K562 (cell line): Measurements from ENCODE around the gene LRRIQ1. TPM values are rescaled to one million over a fixed set of nuclear protein-coding genes. Genes with fewer than 3 reads are reported as not detected.

Source experiments
- ATAC-seq: fragments of 200-7000 bp; cut with Tn5 transposase; 3 replicates; pipeline ENCODE4 v1.9.1; 2020; ENCODE audit warnings: moderate library complexity
- BruUV-seq: library from RNA; stranded (reverse); fragments of 400-500 nt; replicated peaks from 2 replicates; lab custom pipeline; 2021; lab: Mats Ljungman, UMichigan
- CTCF ChIA-PET: fragments of 300-600 bp; formaldehyde crosslinking; extraction: SDS; loops from one replicate; lab custom pipeline; 2021; ENCODE audit warnings: low intra/inter-chr PET ratio; lab: Yijun Ruan, JAX
- POLR2A ChIA-PET: fragments of 300-600, 350-650 bp; sonication (Branson Sonifier 250); formaldehyde crosslinking; extraction: SDS; loops from one replicate; lab custom pipeline; 2021; ENCODE audit warnings: antibody characterized with exemption, inconsistent platforms; lab: Yijun Ruan, JAX
- DNase-seq, 4 experiments: peaks; one replicate each; pipeline versions ENCODE4 v3.0.0 to v3.0.0-alpha.2; 2011 to 2018; ENCODE audit warnings: low spot score in 3 of 4, mixed read lengths in 3 of 4; ENCODE audit errors: extremely low read depth in 1 of 4
- FAIRE-seq: peaks from 2 replicates; lab custom pipeline; 2011; peaks lifted over from hg19 to GRCh38; lab: Jason Lieb, UNC
- H2AFZ ChIP-seq: 2 replicates; pipeline ENCODE4 v1.6.0; 2011; ENCODE audit warnings: low read depth, low read length, control low read depth, inconsistent platforms
- H3K27ac ChIP-seq: fragments of 200-600 bp; 3 replicates; pipeline ENCODE4 v1.8.0; 2011; ENCODE audit warnings: low read depth, mild to moderate bottlenecking, control low read depth, inconsistent platforms, low read length, moderate library complexity, mixed read lengths; ENCODE audit errors: extremely low read depth
- H3K27me3 ChIP-seq, 2 experiments: fragments of 300-600 bp in 1 of 2; 2 replicates in 1 of 2; 3 replicates in 1 of 2; pipeline versions ENCODE4 v1.6.0 to v1.8.0; 2011; ENCODE audit warnings: inconsistent platforms in 2 of 2, low read length in 2 of 2, mild to moderate bottlenecking in 1 of 2, mixed read lengths in 1 of 2, moderate library complexity in 1 of 2; ENCODE audit not compliant: control insufficient read depth in 2 of 2, insufficient read depth in 2 of 2
- H3K36me3 ChIP-seq: fragments of 300-600 bp; 3 replicates; pipeline ENCODE4 v1.8.0; 2011; ENCODE audit warnings: mild to moderate bottlenecking, low read length, inconsistent platforms; ENCODE audit not compliant: control insufficient read depth, insufficient read depth
- H3K4me1 ChIP-seq, 2 experiments: fragments of 200-600 bp in 1 of 2; replicated peaks in 1 of 2; 2 replicates in 1 of 2; 3 replicates in 1 of 2; pipeline versions ENCODE4 v1.5.1 to v1.8.0; 2011; ENCODE audit warnings: inconsistent platforms in 2 of 2, low read length in 2 of 2, mild to moderate bottlenecking in 1 of 2, mixed read lengths in 1 of 2, moderate library complexity in 1 of 2; ENCODE audit not compliant: control insufficient read depth in 2 of 2, insufficient read depth in 2 of 2
- H3K4me2 ChIP-seq: 2 replicates; pipeline ENCODE4 v1.6.1; 2011; ENCODE audit warnings: low read length, control low read depth, inconsistent platforms, mixed read lengths; ENCODE audit not compliant: insufficient read depth
- H3K4me3 ChIP-seq: fragments of 200-600 bp; sonication (generic), shearing (Covaris generic); 2 replicates; pipeline ENCODE4 v1.5.1; 2016; ENCODE audit warnings: control low read depth, inconsistent platforms
- H3K79me2 ChIP-seq: fragments of 200-600 bp; 3 replicates; pipeline ENCODE4 v1.8.0; 2011; ENCODE audit warnings: low read length, inconsistent platforms; ENCODE audit not compliant: control insufficient read depth, insufficient read depth
- H3K9ac ChIP-seq, 2 experiments: 2 replicates each; pipeline versions ENCODE4 v1.6.0 to v1.6.1; 2011; ENCODE audit warnings: low read depth in 2 of 2, low read length in 2 of 2, control low read depth in 1 of 2, inconsistent platforms in 1 of 2, mild to moderate bottlenecking in 1 of 2, mixed read lengths in 1 of 2; ENCODE audit not compliant: insufficient read depth in 1 of 2
- H3K9me1 ChIP-seq: one replicate; pipeline ENCODE4 v1.6.0; 2011; ENCODE audit warnings: inconsistent platforms, mild to moderate bottlenecking, low read length, moderate library complexity; ENCODE audit not compliant: control insufficient read depth, insufficient read depth
- H3K9me3 ChIP-seq: replicated peaks from 2 replicates; pipeline ENCODE4 v1.5.1; 2011; ENCODE audit warnings: low read depth, low read length, inconsistent platforms; ENCODE audit not compliant: control insufficient read depth, insufficient read depth
- H4K20me1 ChIP-seq: replicated peaks from 2 replicates; pipeline ENCODE4 v1.6.1; 2011; ENCODE audit warnings: low read length, inconsistent platforms, mixed read lengths; ENCODE audit not compliant: control insufficient read depth, insufficient read depth
- HDAC2 ChIP-seq: fragments of 450-650 bp; IDR thresholded peaks from 2 replicates; pipeline ENCODE4 v1.6.1; 2016; ENCODE audit warnings: mild to moderate bottlenecking
- MTA2 ChIP-seq: fragments of 450-650 bp; IDR thresholded peaks from 2 replicates; pipeline ENCODE4 v1.6.1; 2016; ENCODE audit warnings: low read depth
- NR1H2 ChIP-seq: sonication (generic); formaldehyde crosslinking; IDR thresholded peaks from 2 replicates; pipeline ENCODE4 v1.4.0; 2020; ENCODE audit warnings: mild to moderate bottlenecking, missing genetic modification reagents
- SMARCC2 ChIP-seq: fragments of 450-650 bp; IDR thresholded peaks from 2 replicates; pipeline ENCODE4 v1.6.1; 2017; ENCODE audit warnings: antibody characterized with exemption, moderate library complexity, mild to moderate bottlenecking, low read depth
- WHSC1 ChIP-seq: IDR thresholded peaks from one replicate; pipeline ENCODE4 v1.6.1; 2012; ENCODE audit warnings: low read length, control low read depth, inconsistent platforms
- ZKSCAN1 ChIP-seq: fragments of 150-350 bp; IDR thresholded peaks from 2 replicates; pipeline ENCODE4 v1.6.1; 2016; ENCODE audit warnings: low read depth, low read length
- ZNF253 ChIP-seq: fragments of 250-450 bp; sonication (Bioruptor Pico); conservative IDR thresholded peaks from 2 replicates; pipeline ENCODE4 v1.6.1; 2021; ENCODE audit warnings: mild to moderate bottlenecking
- ZNF3 ChIP-seq: fragments of 250-450 bp; sonication (Bioruptor Pico); IDR thresholded peaks from 2 replicates; pipeline ENCODE4 v1.5.0; 2021; ENCODE audit warnings: mild to moderate bottlenecking, moderate library complexity
- WGBS: fragments of 100-300 bp; shearing (Covaris generic); methylation state at CpG from one replicate; pipeline ENCODE4 v1.1.6; 2016; ENCODE audit warnings: low coverage, mixed read lengths; ENCODE audit not compliant: insufficient coverage; ENCODE audit errors: missing lambda C conversion rate; 5-methylcytosine and 5-hydroxymethylcytosine counted together
- in situ Hi-C: fragments of 300-500 bp; cut with MboI; formaldehyde crosslinking; loops from 4 replicates; pipeline ENCODE4 v1.15.0; 2018; ENCODE audit warnings: inconsistent platforms, mixed read lengths
- intact Hi-C: fragments of 100-400 bp; cut with micrococcal nuclease; formaldehyde crosslinking; loops from 2 replicates; pipeline ENCODE4 v1.14.2; 2022
- polyA plus RNA-seq, 8 experiments: library from polyadenylated mRNA; depleted of rRNA in 4 of 8; stranded (reverse) in 5 of 8; unstranded in 3 of 8; fragments of >200 nt; fragmentation: Nextera tagmentation in 2 of 8; fragmentation: Illumina TruSeq in 1 of 8; extraction: Ambion mirVana in 2 of 8; extraction: Trizol in 1 of 8; gene quantifications; 2 replicates each; pipeline versions ENCODE4 v1.2.1 to v1.2.3, GENCODE V29; 2011 to 2014; ENCODE audit warnings: inconsistent platforms in 1 of 8, missing spikeins in 1 of 8
- total RNA-seq, 7 experiments: library from RNA; depleted of rRNA in 6 of 7; stranded (reverse); fragments of >200 nt in 6 of 7; fragmentation: Illumina TruSeq in 2 of 7; extraction: Trizol in 2 of 7; gene quantifications; 2 replicates each; pipeline versions ENCODE4 v1.2.1 to v1.2.3, GENCODE V29; 2011 to 2021; ENCODE audit warnings: low replicate concordance in 1 of 7
- TF ChIP-seq, protein P1 (sequence below): fragments of 250-450 bp; sonication (Bioruptor Pico); IDR thresholded peaks from 2 replicates; pipeline ENCODE4 v1.4.0; 2020

Gene LRRIQ1
- total and polyA plus RNA-seq, 9 of the 15 experiments (the other 6 are each of a cell fraction or from before 2014, with no cell fraction given): not detected

GRCh38 chr12:85274315-85274651 lies 238.1 kb downstream of the LRRIQ1 start:
- H3K4me1 ChIP-seq: no peaks in the 10 kb centered on the region
- no peak overlapping the region for H3K9ac ChIP-seq
- POLR2A ChIA-PET: no interaction called here
- no peak overlapping the region for H2AFZ ChIP-seq
- ATAC-seq (no peak), FAIRE-seq (no peak), DNase-seq (no peak)
- no peaks in the 10 kb centered on the region for H3K27me3 ChIP-seq
- CTCF ChIA-PET: no interaction called here
- no peaks in the 10 kb centered on the region for H4K20me1 ChIP-seq
- 2% methylated on average over 8 of the region's 8 CpGs for WGBS
- no peak overlapping the region for H3K4me3 ChIP-seq
- intact Hi-C loops (no loop called here), in situ Hi-C loops (no loop called here)
- no peak overlapping the region for H3K27ac ChIP-seq
- no peaks in the 10 kb centered on the region for H3K79me2 ChIP-seq
- H3K9me3 ChIP-seq: no peaks in the 10 kb centered on the region
- BruUV-seq: no TSS peak
- TF ChIP-seq MTA2 (no peak), ZKSCAN1 (no peak), NR1H2 (CRISPR knock-in tag) (no peak), SMARCC2 (no peak), ZNF3 (CRISPR knock-in tag) (no peak), ZNF253 (CRISPR knock-in tag) (no peak), WHSC1 (no peak), HDAC2 (no peak)
- TF ChIP-seq, protein P1, sequence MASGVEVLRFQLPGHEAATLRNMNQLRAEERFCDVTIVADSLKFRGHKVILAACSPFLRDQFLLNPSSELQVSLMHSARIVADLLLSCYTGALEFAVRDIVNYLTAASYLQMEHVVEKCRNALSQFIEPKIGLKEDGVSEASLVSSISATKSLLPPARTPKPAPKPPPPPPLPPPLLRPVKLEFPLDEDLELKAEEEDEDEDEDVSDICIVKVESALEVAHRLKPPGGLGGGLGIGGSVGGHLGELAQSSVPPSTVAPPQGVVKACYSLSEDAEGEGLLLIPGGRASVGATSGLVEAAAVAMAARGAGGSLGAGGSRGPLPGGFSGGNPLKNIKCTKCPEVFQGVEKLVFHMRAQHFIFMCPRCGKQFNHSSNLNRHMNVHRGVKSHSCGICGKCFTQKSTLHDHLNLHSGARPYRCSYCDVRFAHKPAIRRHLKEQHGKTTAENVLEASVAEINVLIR (CRISPR knock-in tag): no peak
- H3K4me2 ChIP-seq: no peak overlapping the region
- H3K9me1 ChIP-seq: no peaks in the 10 kb centered on the region
- no peaks in the 10 kb centered on the region for H3K36me3 ChIP-seq
